Measurements from ENCODE around the gene TXNRD2. TPM values are rescaled to one million over a fixed set of nuclear protein-coding genes. Genes with fewer than 3 reads are reported as not detected.

The TXNRD2 gene
- total RNA-seq, 2 experiments from 2014 or later: 24.9 to 29.2 TPM

DNA sequence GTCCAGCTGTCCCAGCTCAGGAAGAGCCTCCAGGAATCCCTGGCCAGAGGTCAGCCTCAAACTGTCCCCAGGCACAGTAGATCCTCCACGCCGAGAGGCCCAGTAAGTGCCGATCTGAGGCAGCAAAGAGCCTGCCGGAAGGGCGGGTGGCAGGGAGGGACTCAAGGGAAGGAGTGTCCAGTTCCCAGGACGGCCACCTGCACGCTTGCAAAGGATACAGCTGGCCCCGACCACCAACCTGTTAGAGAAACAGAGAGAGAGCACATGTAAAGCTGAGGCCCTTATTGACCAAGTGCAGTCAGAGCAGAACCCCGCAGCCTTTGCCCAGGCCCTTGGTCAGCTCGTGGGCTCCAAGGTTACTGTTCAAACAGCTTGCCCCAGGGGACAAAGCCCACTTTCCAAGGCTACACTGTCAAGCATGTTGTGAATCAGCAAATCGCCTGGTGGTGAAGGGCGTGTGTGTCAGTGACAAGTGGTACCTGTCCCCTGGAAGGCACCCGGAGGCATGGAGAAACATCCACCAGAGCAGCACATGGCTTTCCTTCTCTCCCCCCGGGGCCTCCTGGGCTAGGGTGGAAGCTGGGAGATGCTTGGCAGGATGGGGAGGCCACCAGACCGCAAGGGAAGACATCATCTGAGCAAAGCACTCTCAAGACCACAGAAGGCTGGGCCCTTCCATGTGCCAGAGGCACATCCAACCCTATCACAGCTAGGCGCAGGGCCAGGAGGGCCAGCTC lies 42.6 kb downstream of the TXNRD2 start:
- POLR2A ChIA-PET: no interaction called here
- CTCF ChIA-PET: interaction anchor here (4.0 kb wide), 1 partner anchor 168 kb away, joined by 16 read pairs; no protein-coding TSS in a partner anchor

DNA sequence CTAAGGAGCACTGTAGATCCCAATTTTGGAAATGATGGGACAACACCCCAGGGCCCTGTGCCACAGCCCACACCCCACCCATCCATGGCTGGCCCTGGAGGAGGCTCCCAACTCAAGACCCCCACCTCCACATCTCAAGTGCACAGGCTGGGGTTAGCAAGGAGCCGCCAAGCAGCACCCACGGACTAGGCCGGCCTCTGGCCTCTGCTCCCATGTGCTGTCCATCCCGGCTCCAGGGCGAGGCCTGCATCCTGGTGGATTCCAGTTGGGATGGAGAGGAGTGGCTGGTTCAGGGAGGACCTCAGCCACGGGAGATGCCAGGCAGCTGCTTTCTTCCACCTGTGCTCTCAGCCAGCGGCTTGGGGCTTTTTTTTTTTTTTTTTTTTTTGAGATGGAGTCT lies 43.5 kb downstream of the TXNRD2 start:
- POLR2A ChIA-PET: no interaction called here
- CTCF ChIA-PET: interaction anchor here (4.0 kb wide), 1 partner anchor 167 kb away, joined by 16 read pairs; no protein-coding TSS in a partner anchor

- ChIA-PET POLR2A (no interaction called here), CTCF (interaction anchor here (4.0 kb wide), 1 partner anchor 167 kb away, joined by 16 read pairs; no protein-coding TSS in a partner anchor)
These were observed 43.9 kb downstream of the TXNRD2 start for GRCh38 chr22:19897726-19898125.

- ChIA-PET CTCF (interaction anchor here (1.6 to 4.0 kb wide), 2 partner anchors 10 to 166 kb away, joined by 4 to 16 read pairs; no protein-coding TSS in a partner anchor), POLR2A (no interaction called here)
These were observed 44.8 kb downstream of the TXNRD2 start for GRCh38 chr22:19896665-19897355.

GRCh38 chr22:19895160-19895849 lies 46.3 kb downstream of the TXNRD2 start:
- ChIA-PET CTCF (no interaction called here), POLR2A (no interaction called here)

DNA sequence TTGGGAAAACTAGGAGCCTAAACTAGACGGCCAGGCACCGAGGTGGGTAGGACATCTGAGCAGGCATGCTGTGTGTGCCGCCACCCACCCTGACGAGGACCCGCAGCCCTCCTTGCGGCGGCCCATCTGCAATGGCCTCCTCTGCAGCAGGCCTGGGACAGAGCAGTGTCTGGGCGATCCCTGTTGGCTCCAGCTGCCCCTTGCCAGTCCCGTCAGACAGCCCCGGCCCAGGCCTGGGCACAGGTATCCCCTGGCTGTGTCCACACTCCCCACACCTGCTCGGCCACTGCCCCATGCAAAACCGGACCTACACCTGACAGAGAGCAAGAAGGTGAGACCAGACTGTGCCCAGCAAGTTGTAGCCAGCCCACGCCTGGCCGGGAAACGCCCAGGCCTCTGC lies 48.3 kb downstream of the TXNRD2 start:
- POLR2A ChIA-PET: no interaction called here
- CTCF ChIA-PET: interaction anchor here (1.5 kb wide), 1 partner anchor 163 kb away, joined by 8 read pairs; no protein-coding TSS in a partner anchor

DNA sequence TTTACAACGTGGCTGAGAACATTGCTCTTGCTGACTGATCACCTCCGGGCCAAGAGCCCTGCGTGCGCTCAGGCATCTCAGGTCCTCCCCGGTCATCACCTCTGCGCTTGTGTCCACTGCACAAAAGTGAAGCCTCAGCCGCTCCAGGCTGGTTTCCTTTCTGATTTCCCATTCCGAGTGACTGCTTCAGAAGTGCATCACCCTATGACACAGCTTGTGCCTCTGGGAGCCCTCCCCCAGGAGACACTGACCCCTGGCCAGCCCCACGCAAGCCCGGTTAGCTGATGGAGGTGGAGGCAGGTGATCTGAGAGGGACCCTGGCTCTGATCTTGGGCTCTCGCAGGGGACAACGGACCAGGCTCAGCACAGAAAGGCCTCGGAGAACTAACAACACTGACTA lies 48.7 kb downstream of the TXNRD2 start:
- ChIA-PET CTCF (interaction anchor here (0.9 to 1.2 kb wide), 2 partner anchors 37 to 48 kb away, joined by 3 read pairs; partner anchors contain the start of genes COMT and TXNRD2), POLR2A (interaction anchor here (0.7 to 3.3 kb wide), 2 partner anchors 38 to 47 kb away, joined by 3 to 35 read pairs; partner anchors contain the start of genes GNB1L and RTL10)

DNA sequence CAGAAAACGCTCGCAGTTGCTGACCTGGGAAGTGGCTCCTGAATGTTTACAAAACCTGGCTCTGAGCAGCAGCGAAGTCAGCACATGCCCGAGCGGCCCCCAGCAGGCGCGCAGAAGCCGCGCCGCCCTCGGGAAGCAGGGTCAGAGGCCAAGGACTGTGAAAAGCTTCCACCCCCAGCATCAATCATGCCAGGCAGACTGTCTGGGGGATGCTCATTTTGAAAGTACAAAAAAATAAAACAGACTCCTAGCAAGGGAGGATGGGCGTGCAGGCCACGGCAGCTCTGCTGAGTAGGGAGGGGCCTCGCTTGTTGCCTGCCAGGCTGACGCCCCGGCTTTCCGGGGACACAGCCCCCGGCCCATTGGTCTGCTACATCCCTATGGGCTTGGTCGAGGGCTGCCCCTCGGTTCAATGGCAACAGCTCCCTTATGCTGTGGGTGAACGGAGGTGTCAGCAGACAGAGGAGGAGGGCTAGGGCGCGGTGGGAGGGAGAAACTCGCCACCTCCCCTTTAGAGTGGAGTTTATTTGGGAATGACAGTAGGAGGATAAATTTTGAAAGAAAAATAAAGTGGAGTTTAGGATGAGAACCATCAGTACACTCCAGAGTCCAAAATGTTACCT lies 49.2 kb downstream of the TXNRD2 start:
- ChIA-PET POLR2A (interaction anchor here (0.7 to 3.3 kb wide), 4 partner anchors 37 to 60 kb away, joined by 3 to 35 read pairs (median 3); partner anchors contain the start of genes GNB1L and RTL10), CTCF (interaction anchor here (0.7 to 1.2 kb wide), 6 partner anchors 33 to 136 kb away, joined by 3 to 4 read pairs (median 3); partner anchors contain the start of genes COMT, GNB1L, RTL10 and TXNRD2)

DNA sequence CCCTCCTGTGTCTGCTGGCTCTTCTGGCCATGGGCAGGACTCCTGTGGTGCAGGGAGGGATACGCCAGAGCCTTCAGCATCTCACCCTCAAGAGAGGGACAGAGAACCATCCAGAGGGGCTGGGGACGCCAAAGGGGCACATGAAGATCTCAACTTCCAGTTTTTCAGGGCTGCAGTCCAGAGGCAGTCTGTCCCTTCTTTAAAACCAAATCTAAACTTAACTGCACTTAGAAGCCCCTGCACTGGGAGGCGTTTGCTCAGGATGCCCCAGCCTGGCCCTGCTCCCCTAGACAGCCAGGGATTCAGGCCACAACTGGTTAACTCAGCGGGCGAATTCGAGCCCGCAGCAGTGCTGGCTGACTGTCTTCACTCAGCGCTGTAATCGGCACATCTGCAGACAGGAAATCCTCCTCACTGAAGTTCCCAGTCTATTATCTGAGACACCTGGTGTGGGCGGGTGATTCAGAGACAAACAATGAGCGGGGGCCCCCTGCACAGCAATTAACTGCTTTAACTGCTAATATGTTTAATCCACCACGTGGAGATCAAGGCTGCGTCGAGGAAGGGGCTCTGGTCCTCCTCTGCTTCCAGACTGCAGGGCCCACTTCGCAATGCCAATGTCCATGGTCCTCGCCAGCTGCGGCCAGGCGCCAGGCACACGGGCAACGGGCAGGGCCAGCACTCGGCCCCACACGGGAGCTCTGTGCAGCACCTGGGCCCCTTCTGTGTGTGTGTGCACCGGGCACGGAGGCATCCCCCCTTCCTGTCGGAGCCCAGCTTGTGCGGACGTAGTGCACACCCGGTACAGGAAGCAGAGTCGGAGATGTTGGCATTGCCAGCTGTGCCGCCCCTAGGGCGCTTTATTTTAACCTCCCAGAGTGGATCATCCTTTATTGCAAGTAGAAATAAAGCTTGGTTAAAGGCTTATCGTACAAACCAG lies 50.0 kb downstream of the TXNRD2 start:
- ChIA-PET POLR2A (interaction anchor here (0.6 to 3.3 kb wide), 4 partner anchors 37 to 892 kb away, joined by 3 to 35 read pairs (median 3); partner anchors contain the start of genes GNB1L and RTL10), CTCF (interaction anchor here (0.7 to 1.5 kb wide), 7 partner anchors 19 to 135 kb away, joined by 3 to 5 read pairs (median 3); partner anchors contain the start of genes COMT, GNB1L, RTL10 and TXNRD2)

- ChIA-PET CTCF (interaction anchor here (1.5 kb wide), 1 partner anchor 20 kb away, joined by 5 read pairs; no protein-coding TSS in a partner anchor), POLR2A (interaction anchor here (3.3 kb wide), 1 partner anchor 36 kb away, joined by 35 read pairs; the partner anchor contains the start of genes GNB1L and RTL10)
These were observed 50.9 kb downstream of the TXNRD2 start for GRCh38 chr22:19890502-19891316.

- CTCF ChIA-PET: interaction anchor here (1.2 to 1.5 kb wide), 2 partner anchors 20 to 160 kb away, joined by 3 to 5 read pairs; no protein-coding TSS in a partner anchor
- POLR2A ChIA-PET: interaction anchor here (3.3 kb wide), 1 partner anchor 35 kb away, joined by 35 read pairs; the partner anchor contains the start of genes GNB1L and RTL10
These were observed 51.7 kb downstream of the TXNRD2 start for GRCh38 chr22:19889951-19890350.

- ChIA-PET CTCF (interaction anchor here (1.0 to 1.9 kb wide), 3 partner anchors 8 to 158 kb away, joined by 4 to 5 read pairs (median 5); no protein-coding TSS in a partner anchor), POLR2A (no interaction called here)
These were observed 53.4 kb downstream of the TXNRD2 start for GRCh38 chr22:19888131-19888746.

DNA sequence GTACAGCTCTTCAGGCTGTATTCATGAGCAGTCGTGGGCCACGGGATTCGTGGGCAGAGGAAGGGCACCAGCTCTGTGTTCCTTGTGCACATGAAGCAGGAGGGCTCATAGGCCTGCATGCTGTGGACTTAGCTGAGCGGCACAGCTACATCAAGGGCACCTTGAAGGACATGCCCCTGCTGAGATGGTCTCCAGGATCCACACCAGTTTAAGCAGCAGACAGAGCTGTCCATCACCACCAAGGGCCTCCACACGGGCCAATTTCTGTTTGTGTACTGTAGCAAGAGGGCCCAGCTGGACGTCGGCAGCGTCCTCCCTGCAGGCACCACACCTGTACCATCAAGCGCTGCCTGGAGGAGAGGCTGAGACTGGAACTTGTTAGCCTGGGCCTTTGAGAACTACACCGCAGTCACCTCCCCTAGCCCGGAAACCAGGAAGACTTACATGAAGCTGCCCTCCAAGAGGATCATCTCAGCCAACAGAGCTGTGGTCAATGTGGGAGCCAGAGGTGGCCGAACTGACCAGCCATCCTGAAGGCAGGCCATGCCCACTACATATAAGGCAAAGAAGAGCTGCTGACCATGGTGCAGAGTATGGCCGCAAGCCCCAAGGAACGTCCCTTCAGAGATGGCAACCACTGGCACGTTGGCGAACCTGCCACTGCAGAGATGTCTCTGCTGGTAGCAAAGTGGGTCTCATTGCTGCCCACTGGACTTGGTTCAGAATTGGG lies 54.2 kb downstream of the TXNRD2 start:
- CTCF ChIA-PET: interaction anchor here (1.7 to 1.9 kb wide), 2 partner anchors 9 to 157 kb away, joined by 4 to 5 read pairs; no protein-coding TSS in a partner anchor
- POLR2A ChIA-PET: no interaction called here

GRCh38 chr22:19886605-19887255 lies 54.9 kb downstream of the TXNRD2 start:
- POLR2A ChIA-PET: no interaction called here
- CTCF ChIA-PET: interaction anchor here (1.7 to 2.7 kb wide), 3 partner anchors 10 to 156 kb away, joined by 4 to 10 read pairs (median 5); no protein-coding TSS in a partner anchor
